Measurements from ENCODE around the gene ANKRD53. TPM values are rescaled to one million over a fixed set of nuclear protein-coding genes. Genes with fewer than 3 reads are reported as not detected.

The ANKRD53 gene, protein sequence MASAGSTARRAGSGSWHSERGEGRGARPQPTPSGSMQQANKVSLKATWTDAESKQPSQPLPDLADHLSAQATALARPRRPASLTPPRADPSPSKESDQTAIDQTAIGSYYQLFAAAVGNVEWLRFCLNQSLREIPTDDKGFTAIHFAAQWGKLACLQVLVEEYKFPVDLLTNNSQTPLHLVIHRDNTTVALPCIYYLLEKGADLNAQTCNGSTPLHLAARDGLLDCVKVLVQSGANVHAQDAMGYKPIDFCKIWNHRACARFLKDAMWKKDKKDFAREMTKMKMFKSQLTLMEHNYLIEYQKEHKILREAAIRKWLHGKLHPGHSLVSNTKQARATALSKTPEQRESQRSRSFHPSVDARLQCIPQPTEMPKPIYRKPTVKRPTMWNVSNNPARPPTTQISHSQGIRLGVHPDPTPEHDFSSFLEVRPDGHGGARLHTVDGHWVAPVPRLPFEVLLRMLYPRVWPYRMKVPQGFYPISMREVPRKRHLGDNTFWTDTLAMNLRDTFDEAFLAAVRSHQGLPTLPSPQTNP
- total RNA-seq (2014; rRNA removed; shearing (Covaris generic)), result 0.03 TPM in 1 of 2 replicates, not detected in the other
- 0.02 TPM in 1 of 2 replicates, not detected in the other for polyA plus RNA-seq (2015; cell fraction: cytosol; rRNA removed)
- 0.17 TPM in 1 of 2 replicates, not detected in the other for polyA plus RNA-seq (2015; cell fraction: nucleus; rRNA removed)

DNA sequence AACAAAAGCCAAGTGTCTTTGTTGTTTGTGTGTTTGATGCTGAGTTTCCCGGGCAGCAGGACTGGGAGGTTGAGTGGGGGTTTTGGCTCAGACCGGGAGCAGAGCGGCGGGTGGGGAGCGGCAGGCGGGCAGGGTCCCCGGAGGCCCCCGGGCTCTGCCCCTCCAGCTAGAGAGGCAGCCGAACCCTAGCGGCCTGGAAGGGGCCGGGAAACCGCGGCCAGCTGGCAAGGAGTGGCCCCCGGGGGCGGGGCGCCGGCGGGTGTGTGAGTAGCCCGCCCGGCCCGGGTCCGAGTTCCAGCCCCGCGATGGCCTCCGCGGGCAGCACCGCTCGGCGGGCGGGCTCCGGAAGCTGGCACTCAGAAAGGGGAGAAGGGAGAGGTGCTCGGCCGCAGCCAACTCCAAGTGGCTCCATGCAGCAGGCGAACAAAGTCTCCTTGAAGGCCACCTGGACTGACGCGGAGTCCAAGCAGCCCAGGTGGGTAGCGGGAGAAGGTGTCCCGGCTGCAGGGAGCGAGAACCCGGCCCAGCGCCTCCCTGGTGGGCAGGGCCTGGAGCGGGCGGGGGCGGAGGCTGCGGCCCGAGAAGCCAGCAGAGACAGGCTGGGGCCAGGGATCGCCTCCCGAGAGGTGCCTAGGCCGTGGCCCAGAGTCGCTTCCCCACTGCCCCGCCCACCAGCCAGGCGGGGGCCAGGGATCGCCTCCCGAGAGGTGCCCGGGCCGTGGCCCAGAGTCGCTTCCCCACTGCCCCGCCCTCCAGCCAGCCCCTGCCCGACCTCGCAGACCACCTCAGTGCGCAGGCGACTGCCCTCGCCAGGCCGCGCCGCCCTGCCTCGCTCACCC is at the start of gene ANKRD53:
ANKRD53 (plus strand) TSS at position 290 of the 839 bp plus-strand sequence; CDS start at position 306, 16 bp downstream.
- no peak for DNase-seq (ENCODE audit: low read depth)

DNA sequence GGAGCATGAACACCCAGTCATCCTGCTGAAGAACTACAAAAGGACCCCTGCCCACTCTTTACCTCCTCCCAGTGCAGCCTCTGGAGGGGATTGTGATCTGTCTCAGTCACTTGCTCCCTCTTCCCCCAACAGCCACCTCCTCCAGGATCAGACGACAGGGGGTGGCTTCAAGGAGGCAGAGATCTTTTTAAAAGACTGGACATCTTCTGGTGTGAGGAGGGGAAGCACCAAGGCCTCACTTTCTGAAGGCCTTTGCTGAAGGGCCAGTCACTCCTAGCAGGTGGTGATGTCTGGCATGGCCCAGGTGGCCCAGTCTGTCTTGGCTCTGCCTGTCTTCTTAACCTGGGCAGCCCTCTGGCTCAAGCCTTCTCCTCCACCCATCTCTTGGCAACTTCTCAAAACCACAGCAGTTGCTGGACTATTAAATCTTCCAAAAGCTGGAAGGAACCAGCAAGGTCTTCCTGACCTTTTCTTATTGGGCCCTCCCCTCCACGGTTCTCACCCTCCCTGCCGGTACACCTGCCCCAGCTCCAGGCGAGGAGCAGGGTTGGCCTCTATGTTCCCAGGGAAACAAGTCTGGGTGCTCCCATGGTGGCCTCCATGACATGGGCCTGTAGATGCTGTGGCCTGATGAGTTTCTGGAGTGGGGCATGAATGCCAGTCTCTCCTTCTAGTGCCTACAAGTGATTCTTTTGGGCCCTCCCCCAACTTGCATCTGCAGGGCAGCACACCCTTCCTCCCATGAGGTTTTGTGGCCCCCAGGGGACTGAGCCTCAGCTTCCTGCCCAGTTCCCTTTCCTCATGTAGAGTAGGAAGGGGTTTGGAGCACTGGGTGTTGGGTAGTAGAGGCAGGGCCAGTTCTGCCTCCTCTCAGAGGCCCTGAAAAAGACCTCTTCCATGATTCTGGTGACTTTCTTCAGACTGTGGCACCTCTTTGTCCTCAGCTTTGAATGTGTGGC is 47.8 kb upstream of the ANKRD53 start:
- no peak for DNase-seq (ENCODE audit: low read depth)

DNA sequence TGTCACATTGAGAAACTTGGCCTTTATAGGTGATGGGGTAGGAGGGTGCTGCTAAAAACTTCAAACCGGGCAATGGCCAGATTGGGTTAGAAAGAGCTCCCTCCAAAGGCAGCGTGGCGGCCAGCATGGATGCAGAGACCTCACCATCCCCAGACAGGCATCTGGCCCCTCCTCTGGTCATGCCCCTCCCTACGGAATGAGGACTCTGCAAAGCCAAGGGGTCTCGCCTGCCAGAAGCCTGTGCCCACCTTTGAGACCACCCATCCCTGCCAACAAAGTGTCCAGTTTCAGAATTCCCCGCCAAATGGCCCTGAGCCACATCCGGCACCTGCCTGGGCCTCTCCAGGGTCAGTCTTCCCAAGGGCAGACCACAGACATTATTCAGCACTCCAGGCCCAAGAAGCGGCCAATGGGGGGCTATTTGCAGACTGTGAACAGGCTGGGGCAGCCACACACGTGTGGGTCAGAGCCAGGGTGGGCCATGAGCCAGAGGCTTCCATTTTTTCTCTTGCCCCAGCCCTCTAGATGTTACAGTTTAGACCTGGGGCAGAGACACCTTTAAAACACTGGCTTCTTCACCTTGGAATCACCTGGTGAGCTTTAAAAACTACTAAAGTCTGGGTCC is 46.9 kb upstream of the ANKRD53 start:
- no peak for DNase-seq (ENCODE audit: low read depth)

DNA sequence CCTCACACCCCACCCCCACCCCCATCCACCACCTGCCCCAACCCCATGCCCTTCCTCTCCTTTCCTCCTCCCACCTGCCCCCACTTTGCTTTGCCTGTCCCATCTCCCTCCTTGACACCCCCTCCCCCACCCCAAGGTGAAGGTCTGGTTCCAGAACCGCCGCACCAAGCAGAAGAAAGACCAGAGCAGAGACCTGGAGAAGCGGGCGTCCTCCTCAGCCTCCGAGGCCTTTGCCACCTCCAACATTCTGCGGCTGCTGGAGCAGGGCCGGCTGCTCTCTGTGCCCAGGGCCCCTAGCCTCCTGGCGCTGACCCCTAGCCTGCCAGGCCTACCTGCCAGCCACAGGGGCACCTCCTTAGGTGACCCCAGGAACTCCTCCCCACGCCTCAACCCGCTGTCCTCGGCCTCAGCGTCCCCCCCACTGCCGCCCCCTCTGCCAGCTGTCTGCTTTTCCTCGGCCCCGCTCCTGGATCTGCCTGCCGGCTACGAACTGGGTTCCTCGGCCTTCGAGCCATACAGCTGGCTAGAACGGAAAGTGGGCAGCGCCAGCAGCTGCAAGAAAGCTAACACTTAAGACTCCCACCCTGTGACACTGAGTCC is 45.7 kb upstream of the ANKRD53 start:
- no peak for DNase-seq (ENCODE audit: low read depth)

DNA sequence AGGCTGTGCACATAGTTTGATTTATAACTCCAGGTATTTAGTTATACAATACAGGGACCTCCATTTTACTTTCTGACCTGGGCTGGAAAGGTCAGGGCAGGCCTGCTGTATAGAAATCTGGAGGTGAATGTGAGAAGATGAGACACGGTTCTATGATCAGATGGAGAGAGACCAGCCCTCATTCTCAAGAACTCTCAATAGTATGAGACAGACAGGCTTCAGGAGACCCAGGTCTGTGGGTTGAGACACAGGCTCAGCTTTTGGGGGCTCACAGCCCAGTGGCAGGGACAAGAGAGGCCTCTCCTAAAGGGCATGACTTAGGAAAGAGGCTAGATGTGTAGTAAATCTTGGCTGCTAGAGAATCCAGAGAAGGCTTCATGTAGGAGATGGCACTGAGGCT is 43.4 kb upstream of the ANKRD53 start:
- DNase-seq (ENCODE audit: low read depth), result no peak

DNA sequence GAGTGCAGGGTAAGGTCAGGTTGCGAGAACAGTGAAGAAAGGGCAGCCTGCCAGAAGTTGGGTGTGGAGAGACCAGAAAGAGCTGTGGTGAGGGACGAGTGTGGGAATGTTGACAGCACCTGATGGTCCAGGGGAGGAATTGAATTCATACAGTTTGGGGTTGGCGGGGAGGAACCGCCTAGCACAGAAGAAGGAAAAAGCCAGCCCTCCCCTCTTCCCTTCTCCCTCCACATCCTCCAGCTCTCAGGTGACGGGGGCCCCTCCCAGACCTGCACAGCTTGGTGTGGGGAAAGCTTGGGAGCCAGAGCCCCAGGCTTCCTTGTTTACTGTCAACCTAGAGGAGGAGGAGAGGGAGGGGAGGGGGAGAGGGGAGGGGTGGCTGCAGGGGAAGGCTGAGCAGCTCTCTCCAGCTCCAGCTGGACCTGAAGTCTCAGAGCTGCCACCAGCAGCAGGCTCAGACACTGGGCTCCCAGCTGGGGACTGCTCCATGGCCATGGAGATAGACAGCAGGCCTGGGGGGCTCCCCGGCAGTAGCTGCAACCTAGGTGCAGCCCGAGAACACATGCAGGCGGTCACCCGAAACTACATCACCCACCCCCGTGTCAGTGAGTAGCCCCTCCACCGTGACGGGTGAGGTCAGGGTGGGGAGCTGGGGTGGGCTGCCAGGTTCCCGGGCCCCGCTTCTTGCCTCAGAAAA is 42.8 kb upstream of the ANKRD53 start, which contains the start of gene ATP6V1B1:
ATP6V1B1 (plus strand) TSS at position 433 of the 697 bp plus-strand sequence; CDS start at position 488, 55 bp downstream.
- DNase-seq (ENCODE audit: low read depth), result no peak

DNA sequence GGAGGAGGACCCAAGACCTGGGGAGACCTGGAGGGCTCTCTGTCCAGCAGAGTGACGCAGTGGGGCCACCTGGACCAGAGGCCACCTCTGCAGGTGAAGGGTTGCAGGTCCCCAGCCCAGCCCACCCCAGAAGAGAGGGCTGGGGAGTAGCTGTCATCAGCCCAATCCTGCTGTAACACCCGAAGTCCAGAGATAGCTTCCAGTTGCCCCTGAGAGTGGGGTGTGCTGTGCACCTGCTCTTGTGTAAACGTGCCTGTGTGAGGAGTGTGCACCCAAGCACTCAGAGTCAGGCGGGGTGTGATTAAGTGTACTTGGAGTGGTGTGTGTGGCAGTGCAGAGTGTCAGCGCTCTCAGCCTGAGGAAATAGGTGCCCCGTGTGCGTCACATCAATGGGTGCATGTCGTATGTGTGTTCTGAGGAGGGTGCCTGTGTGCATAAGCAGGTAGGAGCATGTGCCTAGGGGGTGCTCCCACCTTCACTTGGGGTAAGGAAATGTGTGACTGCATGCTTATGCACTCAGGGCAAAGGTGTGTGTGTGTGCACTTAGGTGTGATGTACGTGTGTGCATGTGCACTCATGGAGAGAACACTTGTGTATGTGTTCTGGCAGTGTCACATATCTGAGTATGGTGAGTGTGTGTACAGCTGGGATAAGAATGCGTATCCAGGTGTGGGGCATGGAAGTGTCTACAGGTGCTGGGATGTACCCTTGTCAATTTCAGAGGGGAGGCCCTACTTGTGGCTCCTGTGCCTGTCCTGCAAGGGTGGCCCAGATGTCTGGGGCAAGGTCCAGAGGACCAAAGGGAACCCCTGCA is 42.1 kb upstream of the ANKRD53 start:
- DNase-seq (ENCODE audit: low read depth), result no peak

DNA sequence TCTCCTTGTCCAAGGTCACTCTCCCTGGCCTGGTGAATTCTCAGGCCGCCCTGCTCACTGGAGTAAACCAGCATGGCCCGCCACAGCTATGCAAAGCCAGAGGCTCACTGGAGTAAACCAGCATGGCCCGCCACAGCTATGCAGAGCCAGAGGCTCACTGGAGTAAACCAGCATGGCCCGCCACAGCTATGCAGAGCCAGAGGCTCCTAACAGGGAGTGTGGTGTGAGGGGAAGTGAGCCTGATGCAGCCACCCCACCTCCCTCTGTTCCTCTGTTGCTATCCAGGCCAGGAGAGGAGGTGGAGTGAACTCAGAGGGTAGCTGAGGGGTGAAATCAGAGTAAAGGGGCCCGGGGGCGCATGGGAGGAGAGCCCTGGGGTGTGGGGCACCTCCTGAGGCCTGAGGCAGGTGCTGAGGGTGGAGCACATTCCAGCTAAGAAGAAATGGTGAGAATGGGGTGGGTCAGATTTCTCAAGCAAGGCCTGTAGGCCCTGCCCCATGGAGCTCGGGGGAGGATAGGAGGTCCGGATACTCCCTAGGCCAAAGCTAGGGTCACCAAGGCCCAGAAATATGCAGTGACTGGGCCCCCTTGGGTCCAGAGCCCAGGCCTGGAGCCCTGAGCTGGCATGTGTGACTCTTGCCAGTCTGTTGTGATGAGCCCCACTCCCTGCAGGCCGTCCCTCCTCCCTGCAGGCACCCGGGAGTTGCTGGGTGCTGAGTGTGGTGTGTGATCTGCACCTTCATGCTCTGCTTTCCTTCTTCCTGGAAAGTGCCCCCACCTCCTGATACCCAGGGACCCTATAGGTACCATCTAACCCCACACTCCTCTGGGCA is 41.2 kb upstream of the ANKRD53 start:
- no peak for DNase-seq (ENCODE audit: low read depth)

DNA sequence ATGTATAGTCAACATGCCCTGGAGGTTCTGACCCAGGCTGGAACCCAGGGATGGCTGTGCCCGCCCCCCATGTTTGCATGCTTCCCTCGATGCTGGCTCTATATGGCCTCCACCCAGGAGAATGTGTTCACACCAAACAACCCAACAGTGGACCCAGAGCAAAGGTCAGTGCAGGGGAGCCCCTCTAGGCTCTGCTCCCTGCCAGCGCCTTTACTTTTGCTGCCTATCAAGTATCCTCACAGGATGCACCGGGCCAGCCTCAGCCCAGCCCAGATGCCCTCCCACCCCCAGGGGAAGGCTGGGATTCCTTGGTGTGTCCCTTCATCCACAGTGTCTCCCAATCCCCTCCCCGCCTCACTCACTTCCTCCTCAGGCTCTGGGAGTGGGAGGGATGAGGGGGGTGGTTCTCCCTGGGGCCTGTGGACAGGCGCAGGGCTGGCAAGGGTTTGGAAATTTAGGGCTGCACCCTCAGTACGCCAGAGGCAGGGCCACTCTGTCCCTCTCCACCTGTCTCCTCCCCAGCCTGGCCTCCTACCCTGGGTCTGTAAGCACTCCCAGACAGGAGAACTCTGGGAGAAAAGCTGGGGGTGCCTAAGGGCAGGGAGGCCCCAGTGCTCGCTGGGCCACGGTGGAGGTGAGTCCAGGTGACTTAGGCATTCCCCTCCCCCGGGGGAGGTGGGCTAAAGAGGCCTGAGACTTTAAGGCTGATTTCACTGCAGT is 40.4 kb upstream of the ANKRD53 start:
- no peak for DNase-seq (ENCODE audit: low read depth)

DNA sequence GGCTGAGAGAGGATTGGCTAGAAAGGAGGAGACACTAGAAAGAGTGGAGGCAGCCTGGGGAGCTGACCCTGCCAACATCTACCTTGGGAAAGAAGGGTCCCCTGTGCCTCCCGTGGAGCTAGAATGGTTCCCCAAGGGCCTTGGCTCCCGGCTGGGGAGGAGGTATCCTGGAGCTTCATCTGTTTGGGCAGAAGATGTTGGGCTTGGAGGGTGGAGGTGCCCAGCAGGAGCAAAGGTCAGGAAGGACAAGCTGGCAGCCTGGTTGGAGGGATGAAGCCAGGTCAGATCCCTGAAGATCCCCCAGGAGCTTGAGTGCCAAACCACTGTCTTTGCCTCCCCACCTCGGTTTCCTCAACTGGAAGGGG is 39.9 kb upstream of the ANKRD53 start:
- no peak for DNase-seq (ENCODE audit: low read depth)

DNA sequence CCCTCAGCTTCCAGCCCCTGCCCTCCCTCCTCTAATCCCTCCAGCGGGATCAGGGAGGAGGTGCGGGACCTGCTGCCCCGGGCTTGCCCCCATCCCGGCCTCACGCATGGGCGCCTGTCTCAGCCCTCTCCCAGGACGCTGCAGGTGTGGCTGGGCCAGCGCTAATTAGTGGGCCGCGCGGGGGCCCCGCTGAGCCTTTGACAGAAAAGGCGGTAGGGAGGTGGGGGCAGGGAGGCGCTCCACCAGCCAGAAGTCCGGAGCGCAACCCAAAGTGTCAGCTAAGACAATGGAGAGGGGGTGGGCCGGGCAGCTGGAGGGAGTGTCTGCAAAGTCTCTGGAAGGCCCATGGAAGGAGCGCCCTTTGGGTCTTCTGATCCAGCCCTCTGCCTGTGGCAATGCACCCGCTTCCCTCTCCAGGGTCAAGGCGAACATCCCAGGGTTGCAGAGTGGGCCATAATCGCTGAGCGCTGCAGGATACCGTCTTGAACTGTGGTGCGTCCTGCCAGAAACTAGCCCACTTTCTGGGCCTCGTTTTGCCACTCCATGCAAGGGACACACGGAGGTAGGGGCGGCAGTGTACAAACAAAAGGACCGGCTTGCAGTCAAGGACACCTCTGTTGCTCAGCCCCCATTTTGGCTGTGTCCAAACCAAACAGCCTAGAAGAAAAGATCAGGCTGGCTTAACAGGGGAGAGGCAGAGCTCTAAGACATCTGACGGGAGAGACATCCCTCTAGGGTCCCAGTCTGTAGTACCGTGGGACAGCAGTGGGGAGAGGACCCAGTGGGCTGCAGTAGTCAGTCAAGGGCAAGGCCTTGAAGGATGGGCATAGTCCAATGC is 39.2 kb upstream of the ANKRD53 start:
- DNase-seq (ENCODE audit: low read depth), result no peak

DNA sequence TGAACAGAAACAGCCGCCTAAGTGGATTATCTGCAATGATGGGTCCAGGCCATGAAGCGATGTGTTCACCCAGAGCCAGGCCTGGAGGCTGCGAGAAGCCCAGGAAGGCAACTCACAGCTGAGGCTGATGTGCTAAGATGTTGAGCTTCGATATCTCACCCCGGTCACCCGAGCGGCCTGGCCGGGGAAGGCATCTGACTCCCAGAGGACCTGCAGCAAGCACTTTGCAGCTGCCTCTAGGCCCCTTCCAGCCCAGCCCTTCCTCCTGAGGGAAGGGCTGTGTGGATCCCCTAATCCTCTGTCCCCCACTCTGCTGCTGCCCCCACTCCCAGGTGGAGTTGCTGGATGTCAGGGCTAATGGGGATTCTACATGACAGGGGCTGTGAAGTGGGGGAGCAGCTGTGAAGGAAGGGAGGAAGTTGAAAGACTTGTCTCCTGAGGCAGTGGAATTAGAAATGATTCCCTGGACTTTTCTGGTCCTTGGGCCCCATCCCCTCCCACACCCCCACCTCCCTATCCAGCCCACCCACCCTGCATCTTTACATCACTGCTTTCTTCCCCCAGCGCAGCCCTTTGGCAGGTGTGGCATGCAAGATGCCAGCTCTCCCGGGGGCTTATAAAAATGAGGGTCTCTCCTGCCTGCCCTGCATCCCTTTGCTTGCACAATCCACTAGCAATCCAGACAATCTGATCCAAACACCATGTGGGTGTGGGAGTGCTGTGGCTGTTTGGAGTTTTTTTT is 38.4 kb upstream of the ANKRD53 start:
- no peak for DNase-seq (ENCODE audit: low read depth)

DNA sequence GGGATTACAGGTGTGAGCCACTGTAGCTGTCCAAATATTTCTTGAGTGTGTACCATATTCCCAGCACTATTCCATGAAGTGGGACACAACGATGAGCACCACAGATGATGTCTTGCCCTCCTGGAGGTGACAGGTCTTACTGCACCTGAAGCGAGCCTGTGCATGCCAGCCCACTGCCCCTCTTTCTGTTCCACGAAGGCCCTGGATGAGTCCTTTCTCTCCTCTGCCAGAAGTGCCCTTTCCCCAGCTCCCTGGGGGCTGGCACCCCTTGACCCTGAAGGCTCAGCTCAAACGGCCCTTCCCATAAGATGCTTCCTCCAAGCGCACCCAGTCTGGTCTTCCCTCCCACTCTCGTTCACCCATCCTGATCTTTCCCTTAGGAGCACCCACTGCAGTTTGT is 37.2 kb upstream of the ANKRD53 start:
- DNase-seq (ENCODE audit: low read depth), result no peak

DNA sequence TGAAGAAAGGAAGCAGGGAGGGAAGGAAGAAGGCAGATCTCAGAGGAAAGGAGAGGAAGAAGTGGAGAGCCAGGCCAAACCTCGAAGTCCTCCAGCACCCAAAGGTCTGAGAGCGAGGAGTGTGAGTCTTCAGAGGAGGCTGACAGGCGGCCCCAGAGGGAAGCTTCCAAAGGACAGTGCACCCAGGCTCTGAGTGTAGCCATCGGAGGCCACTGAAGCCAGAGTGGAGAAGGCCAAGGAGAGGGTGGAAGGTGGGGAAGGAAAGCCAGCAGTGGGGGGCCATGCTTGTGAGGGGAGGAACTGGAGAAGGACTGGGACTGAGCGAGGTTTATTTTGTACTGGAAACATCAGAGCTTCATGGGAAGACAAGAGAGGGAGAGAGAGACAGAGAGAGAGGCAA is 36.7 kb upstream of the ANKRD53 start:
- no peak for DNase-seq (ENCODE audit: low read depth)
